Measurements from ENCODE around the gene AFF1.

Gene AFF1

GRCh38 chr4:87188048-87188447 lies 253.2 kb downstream of the AFF1 start:
- H3K9me3 ChIP-seq (ENCODE audit: control insufficient read depth, insufficient read depth, low read length): no peaks in the 10 kb centered on the region
- H3K36me3 ChIP-seq (ENCODE audit: insufficient read depth, low read length): no peaks in the 10 kb centered on the region
- no peaks in the 10 kb centered on the region for H3K4me1 ChIP-seq (ENCODE audit: insufficient read depth, low read length)
- no peak overlapping the region for H3K9ac ChIP-seq (ENCODE audit: low read depth, low read length)

GRCh38 chr4:87188932-87189331 lies 254.1 kb downstream of the AFF1 start:
- no peaks in the 10 kb centered on the region for H3K36me3 ChIP-seq (ENCODE audit: insufficient read depth, low read length)
- H3K4me1 ChIP-seq (ENCODE audit: insufficient read depth, low read length): no peaks in the 10 kb centered on the region
- H3K9me3 ChIP-seq (ENCODE audit: control insufficient read depth, insufficient read depth, low read length): no peaks in the 10 kb centered on the region
- no peak overlapping the region for H3K9ac ChIP-seq (ENCODE audit: low read depth, low read length)
